GM10847 (cell line): ENCODE results near the gene IRF2BPL.

Source experiments
- POLR2A ChIP-seq: IDR thresholded peaks from 2 replicates; pipeline ENCODE4 v1.6.1; 2011; ENCODE audit not compliant: insufficient read length; ENCODE audit errors: extremely low read depth

IRF2BPL gene

GRCh38 chr14:77032491-77032843, 4.0 kb upstream of the IRF2BPL start:
- TF ChIP-seq POLR2A, result no peak

- no peak for TF ChIP-seq POLR2A
These were observed 3.4 kb upstream of the IRF2BPL start for GRCh38 chr14:77031759-77032490.

- TF ChIP-seq POLR2A, result no peak
These were observed 747 bp downstream of the IRF2BPL start for GRCh38 chr14:77027538-77028383.

- TF ChIP-seq POLR2A, result no peak
These were observed 1.5 kb downstream of the IRF2BPL start for GRCh38 chr14:77026930-77027537.

- no peak for TF ChIP-seq POLR2A
These were observed 2.2 kb downstream of the IRF2BPL start for GRCh38 chr14:77026166-77026929.

- TF ChIP-seq POLR2A, result no peak
These were observed 2.8 kb downstream of the IRF2BPL start for GRCh38 chr14:77025744-77026165.

GRCh38 chr14:77024171-77024691, 4.3 kb downstream of the IRF2BPL start:
- no peak for TF ChIP-seq POLR2A

GRCh38 chr14:77023001-77023996, 5.2 kb downstream of the IRF2BPL start:
- TF ChIP-seq POLR2A, result no peak

- no peak for TF ChIP-seq POLR2A
These were observed 6.2 kb downstream of the IRF2BPL start for GRCh38 chr14:77022236-77022852.

GRCh38 chr14:77018785-77019184, 9.7 kb downstream of the IRF2BPL start:
- TF ChIP-seq POLR2A, result no peak

- TF ChIP-seq POLR2A, result no peak
These were observed 10.8 kb downstream of the IRF2BPL start for GRCh38 chr14:77017666-77018065.

- no peak for TF ChIP-seq POLR2A
These were observed 13.8 kb downstream of the IRF2BPL start for GRCh38 chr14:77014734-77015133.

GRCh38 chr14:77014004-77014604, 14.4 kb downstream of the IRF2BPL start:
- no peak for TF ChIP-seq POLR2A

- no peak for TF ChIP-seq POLR2A
These were observed 16.2 kb downstream of the IRF2BPL start for GRCh38 chr14:77012193-77012765.
